ENCODE data around the gene SEC63.
A peak's percentile ranks its signal among the peaks of the same experiment; 100 is the strongest.

The SEC63 gene

DNA sequence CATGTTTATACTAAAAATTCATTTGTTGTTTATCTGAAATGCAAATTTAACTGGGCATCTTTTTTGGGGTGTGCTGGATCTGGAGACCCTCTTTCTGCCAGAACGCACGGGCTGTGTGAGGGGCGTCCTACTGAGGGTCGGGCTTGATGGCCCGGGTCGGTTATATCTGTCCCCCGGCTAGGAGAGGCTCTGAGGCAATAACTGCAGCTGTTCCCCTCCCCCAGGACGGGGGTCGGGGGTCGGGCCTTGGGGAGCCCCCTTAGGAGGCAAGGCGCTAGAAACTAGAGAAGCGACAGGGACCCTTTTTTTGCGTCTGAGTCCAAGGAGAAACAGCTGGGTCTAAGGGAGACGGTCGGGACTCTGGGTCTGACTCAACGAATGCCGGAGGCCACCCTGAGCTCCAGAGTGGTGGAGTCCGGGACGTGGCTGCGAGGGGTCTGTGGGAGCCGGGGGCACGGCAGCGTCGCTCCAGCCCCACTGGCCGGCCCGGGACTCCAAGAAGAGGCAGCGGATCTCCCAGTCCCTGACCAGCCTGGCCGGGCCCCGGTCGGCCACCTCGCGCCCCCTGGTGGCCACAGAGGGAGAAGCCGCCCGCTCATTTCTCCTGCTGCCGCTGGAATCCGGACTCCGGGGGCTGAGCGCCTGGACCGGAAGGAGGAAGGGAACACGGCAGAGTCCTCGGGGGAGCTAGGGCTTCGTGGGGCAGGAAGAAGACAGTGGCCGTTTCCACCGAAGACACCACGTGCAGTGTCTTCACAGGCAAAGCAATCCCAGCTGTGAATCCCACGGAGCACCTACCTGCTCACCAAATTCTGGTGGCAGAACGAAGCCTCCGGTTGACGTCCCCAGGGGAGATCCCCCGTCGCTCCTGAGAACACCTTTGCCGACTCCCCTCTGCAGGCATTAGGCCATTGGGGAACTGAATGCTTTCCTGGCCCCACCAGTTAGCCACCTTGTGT is 109.9 kb downstream of the SEC63 start:
- peak overlapping the region; percentile 62 for H3K4me3 ChIP-seq (ENCODE audit: low read depth, low read length)
- DNase-seq (ENCODE audit: low read depth), result peak; percentile 78
- TF ChIP-seq CTCF (conservative IDR thresholded peaks at IDR 0.05; ENCODE audit: low read depth, low read length), result peak; percentile 88

DNA sequence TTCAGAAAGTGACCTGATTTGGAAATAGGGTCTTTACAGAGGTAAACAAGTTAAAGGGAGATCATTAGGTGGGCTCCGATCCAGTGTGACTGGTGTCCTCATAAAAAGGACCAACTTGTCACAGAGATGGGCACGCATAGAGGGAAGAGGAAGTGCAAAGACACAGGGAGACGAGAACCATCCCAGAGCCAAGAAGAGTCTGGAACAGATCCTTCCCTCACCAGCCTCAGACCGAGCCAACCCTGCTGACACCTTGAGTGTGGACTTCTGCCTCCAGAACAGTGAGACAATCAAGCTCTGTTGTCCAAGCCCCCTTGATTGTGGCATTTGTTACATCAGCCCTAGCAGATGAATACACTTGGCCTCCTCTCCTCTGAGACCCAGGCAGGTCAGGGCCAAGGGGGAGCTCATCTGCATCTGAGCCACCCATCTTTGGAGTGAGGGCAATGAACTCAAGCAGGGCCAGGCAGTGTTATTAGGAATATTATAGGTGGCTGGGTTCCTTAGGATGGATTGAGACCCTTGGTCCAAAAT is 111.7 kb downstream of the SEC63 start:
- TF ChIP-seq CTCF (conservative IDR thresholded peaks at IDR 0.05; ENCODE audit: low read depth, low read length), result no peak
- no peak for DNase-seq (ENCODE audit: low read depth)
- no peak overlapping the region for H3K4me3 ChIP-seq (ENCODE audit: low read depth, low read length)

DNA sequence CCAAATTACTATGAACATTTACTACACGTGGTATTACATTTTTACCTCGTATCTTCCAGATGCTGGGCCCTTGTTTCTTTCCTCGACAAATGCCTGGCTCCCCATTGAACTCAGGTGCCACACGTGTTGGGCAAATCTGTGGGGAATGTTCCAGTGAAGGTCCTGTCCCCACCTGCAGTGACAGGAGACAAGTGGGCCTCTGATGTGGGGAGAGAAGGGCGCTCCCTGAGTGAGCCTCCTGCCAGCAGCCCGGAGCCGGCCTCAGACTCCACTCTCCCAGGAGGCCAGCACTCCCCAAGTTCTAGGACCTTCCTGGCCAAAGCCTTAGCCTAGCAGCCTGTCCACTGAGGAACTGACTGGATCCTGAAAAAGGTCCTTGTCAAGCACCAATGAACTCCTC is 112.2 kb downstream of the SEC63 start:
- H3K4me3 ChIP-seq (ENCODE audit: low read depth, low read length), result no peak overlapping the region
- TF ChIP-seq CTCF (conservative IDR thresholded peaks at IDR 0.05; ENCODE audit: low read depth, low read length), result no peak
- DNase-seq (ENCODE audit: low read depth), result no peak

DNA sequence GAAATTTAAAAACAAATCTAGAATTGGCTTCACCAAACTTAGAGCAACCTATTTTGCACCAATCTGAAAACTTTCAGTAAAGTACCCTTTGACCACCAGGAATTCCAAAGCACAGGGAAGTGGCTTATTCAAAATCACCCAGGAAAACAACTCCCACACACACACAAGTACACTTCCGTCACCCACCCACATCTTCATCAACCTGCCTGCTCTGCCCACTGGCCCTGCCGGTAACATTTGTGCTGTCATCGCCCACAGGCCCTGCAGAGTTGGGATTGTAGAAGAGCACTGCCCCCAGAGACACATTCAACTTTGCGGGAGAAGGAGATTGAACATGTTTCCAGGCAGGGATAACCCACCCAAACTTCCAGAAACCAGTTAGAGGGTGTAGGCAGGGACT is 114.6 kb downstream of the SEC63 start:
- DNase-seq (ENCODE audit: low read depth), result no peak
- no peak for TF ChIP-seq CTCF (conservative IDR thresholded peaks at IDR 0.05; ENCODE audit: low read depth, low read length)
- H3K4me3 ChIP-seq (ENCODE audit: low read depth, low read length), result no peak overlapping the region

- no peak for DNase-seq (ENCODE audit: low read depth)
- TF ChIP-seq CTCF (conservative IDR thresholded peaks at IDR 0.05; ENCODE audit: low read depth, low read length), result no peak
- no peak overlapping the region for H3K4me3 ChIP-seq (ENCODE audit: low read depth, low read length)
These were observed 116.7 kb downstream of the SEC63 start for GRCh38 chr6:107841275-107841670.

DNA sequence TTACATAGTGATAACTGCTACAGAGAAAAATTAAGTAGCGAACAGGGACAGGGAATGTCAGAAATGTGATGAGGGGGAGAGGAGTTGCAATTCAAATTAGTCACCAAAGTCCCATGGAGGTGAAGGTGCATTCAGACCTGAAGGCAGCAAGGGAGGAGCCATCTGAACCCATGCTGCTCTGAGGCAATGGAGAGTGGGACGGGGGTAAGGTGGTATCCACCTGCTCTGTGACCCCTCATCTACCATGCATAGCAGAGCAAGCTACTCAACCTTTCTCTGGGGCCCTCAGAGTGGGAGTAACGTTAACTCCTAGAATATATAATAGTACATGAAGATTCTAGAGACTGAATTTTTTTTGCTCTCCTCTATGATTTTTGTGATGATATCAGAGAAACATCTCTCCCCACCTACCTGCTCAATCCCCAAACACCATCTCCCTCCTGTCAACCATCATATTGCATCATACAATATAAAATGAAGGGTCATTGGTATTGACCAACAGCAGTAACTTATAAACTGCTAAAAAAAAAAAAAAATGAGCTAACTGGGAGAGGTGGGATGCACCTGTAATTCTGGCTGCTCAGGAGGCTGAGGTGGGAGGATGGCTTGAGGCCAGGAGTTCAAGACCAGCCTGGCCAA is 117.3 kb downstream of the SEC63 start:
- H3K4me3 ChIP-seq (ENCODE audit: low read depth, low read length), result no peak overlapping the region
- no peak for DNase-seq (ENCODE audit: low read depth)
- TF ChIP-seq CTCF (conservative IDR thresholded peaks at IDR 0.05; ENCODE audit: low read depth, low read length), result no peak
